Subcutaneous abdominal adipose tissue (tissue), 5 donors: ENCODE results near the gene ATL1.

Experiments
- H3K27ac ChIP-seq: one replicate; pipeline ENCODE4 v1.7.0; 2013; ENCODE audit warnings: low read depth, mild to moderate bottlenecking, inconsistent platforms, low read length, moderate library complexity
- H3K27me3 ChIP-seq, 5 donors: one replicate each; pipeline ENCODE4 v1.7.0; 2013; ENCODE audit warnings: low read length in 5 of 5, inconsistent platforms in 1 of 5; ENCODE audit not compliant: control insufficient read depth in 5 of 5, insufficient read depth in 4 of 5
- H3K36me3 ChIP-seq, 5 donors: one replicate each; pipeline ENCODE4 v1.7.0; 2013; ENCODE audit warnings: low read length in 5 of 5; ENCODE audit not compliant: control insufficient read depth in 5 of 5, insufficient read depth in 5 of 5
- H3K4me1 ChIP-seq, 5 donors: one replicate each; pipeline ENCODE4 v1.7.0; 2013; ENCODE audit warnings: low read length in 5 of 5, mild to moderate bottlenecking in 3 of 5, moderate library complexity in 1 of 5; ENCODE audit not compliant: control insufficient read depth in 5 of 5, insufficient read depth in 5 of 5
- H3K4me3 ChIP-seq, 5 donors: one replicate each; pipeline ENCODE4 v1.7.0; 2013; ENCODE audit warnings: low read length in 5 of 5, low read depth in 1 of 5
- H3K9ac ChIP-seq, 5 donors: one replicate each; pipeline ENCODE4 v1.7.0; 2013; ENCODE audit warnings: low read length in 5 of 5, mild to moderate bottlenecking in 4 of 5, moderate library complexity in 3 of 5
- H3K9me3 ChIP-seq, 5 donors: one replicate each; pipeline ENCODE4 v1.7.0; 2013; ENCODE audit warnings: low read length in 5 of 5; ENCODE audit not compliant: control insufficient read depth in 5 of 5
- donor health status: healthy.
- donor health status: healthy.
- donor health status: healthy.
- donor health status: healthy.
- donor health status: healthy.

The ATL1 gene

DNA sequence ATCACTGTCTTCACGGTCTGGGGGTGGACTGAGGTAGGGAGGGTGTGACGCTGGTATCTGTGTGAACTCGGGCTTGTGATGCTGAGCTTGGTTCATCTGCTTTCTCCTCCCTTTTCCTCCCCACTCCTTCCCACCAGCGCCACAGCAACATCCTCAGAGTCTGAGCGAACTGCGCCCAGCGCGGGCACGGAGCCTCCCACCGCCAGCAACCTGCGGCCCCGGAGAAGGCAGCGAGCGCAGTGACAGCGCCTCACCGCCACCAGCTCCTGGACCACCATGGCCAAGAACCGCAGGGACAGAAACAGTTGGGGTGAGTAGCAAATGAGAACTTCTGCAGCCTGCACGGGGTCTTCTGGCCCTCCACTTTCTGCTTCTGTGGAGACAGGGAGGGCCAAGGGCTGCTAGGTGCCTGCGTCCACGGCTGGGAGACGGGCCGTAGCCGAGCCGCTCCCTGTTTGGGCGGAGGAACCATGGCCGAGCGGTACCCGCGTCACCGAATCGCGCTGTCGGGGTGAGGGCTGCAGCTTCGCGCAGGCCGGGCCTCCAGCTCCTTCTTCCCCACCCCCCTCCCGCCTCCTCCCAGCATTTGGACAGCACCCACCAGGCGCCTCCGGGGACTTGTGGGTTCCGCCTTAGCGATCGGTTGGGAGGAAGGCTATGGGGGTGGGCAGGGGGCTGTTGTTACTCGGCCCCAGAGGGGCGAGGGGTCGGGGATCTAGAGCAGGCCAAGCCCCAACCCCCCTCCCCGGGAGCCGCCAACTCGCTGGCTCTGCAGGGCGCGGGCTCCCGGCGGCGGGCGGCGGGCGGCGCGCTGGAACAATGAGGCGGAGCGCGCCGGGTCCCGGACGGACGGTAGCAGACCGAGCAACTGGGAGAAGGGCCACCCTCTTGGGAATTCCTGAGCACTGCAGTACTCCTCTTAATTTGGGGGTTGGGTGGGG is at the start of gene ATL1:
Gene ATL1, plus strand, starts transcription at position 156 of the 941 bp plus-strand sequence. Its CDS starts 121 bp downstream, at position 277.
- H3K9ac ChIP-seq: peak within 1 kb of the TSS; percentile 60 to 71 (median 62)
- H3K4me1 ChIP-seq: peaks cover 0 to 19% (median 12%) of the 10 kb centered on the region in 5 donors
- no peaks in the 10 kb centered on the region for H3K36me3 ChIP-seq
- no peaks in the 10 kb centered on the region for H3K9me3 ChIP-seq
- H3K4me3 ChIP-seq: peak within 1 kb of the TSS; percentile 77 to 94 (median 93)
- peaks cover 0 to 5% (median 0%) of the 10 kb centered on the region in 5 donors for H3K27me3 ChIP-seq
- peak within 1 kb of the TSS; percentile 77 for H3K27ac ChIP-seq

DNA sequence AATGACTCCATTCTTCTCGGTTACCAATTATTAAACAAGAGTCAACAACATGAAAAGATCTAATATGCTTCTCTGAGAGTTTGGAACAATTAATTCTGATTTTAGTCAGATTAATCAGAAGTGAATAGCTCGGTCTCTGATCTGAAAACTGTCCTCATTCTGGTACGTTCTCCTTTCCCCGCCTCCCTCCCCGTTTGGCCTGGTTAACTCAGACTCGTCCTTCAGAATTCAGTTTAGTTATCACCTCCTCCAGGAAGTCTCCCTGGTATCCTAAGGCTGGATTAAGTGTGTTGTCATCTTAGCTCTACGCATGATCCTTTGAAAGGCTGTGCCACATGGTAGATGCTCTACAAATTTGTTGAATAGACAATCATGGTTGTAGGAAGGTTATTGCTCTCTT is 49.8 kb upstream of the ATL1 start:
- no peak overlapping the region for H3K9ac ChIP-seq

DNA sequence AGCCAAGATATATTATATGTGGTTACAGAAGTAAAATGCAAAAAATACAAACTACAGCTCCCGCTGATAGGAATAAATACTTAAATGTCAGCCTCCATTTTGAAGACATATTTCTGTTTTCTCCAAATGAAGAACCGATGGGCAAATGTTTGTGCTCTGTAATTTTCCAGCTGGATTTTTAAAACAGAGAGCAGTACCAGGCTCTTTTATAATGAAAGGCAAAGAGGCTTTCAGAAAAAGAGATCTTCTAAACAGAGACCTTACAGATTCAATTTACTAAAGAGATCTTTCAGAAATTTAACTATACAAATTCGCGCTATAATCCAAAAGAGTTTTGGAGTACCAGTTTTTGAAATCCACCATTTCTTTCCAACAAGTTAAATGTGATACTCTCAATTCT is 47.5 kb upstream of the ATL1 start:
- Histone ChIP-seq H3K4me3 (no peak overlapping the region), H3K9me3 (no peaks in the 10 kb centered on the region), H3K27ac (no peak overlapping the region), H3K27me3 (no peaks in the 10 kb centered on the region), H3K4me1 (peaks cover 0 to 3% (median 0%) of the 10 kb centered on the region in 5 donors), H3K9ac (no peak overlapping the region), H3K36me3 (no peaks in the 10 kb centered on the region)

More for the DNA sequence above, 49.8 kb upstream of the ATL1 start:
- H3K4me3 ChIP-seq: no peak overlapping the region
- no peaks in the 10 kb centered on the region for H3K9me3 ChIP-seq
- no peaks in the 10 kb centered on the region for H3K36me3 ChIP-seq
- no peaks in the 10 kb centered on the region for H3K27me3 ChIP-seq
- H3K27ac ChIP-seq: no peak overlapping the region
- H3K4me1 ChIP-seq: no peaks in the 10 kb centered on the region

DNA sequence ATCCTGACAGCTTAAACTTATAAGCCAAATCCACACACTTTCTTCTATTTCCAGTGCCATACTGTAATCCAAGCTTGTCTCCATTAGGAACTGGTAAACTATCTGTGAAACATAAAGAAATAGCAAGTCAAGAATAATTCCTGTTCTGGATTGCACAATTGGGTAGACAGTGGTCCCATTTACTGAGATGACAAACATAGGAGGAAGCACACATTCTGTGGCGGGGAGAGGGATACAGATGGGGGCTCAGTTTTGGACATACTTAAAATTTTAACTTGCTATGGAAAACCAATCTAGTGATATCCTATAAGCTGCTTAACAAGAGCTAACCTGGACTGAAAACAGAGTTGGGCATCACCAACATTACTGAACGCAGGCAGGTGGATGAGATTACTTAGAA is 43.9 kb upstream of the ATL1 start:
- H3K4me1 ChIP-seq: peaks cover 0 to 3% (median 0%) of the 10 kb centered on the region in 5 donors
- no peak overlapping the region for H3K4me3 ChIP-seq
- H3K27me3 ChIP-seq: no peaks in the 10 kb centered on the region
- no peaks in the 10 kb centered on the region for H3K9me3 ChIP-seq
- no peak overlapping the region for H3K9ac ChIP-seq
- H3K36me3 ChIP-seq: no peaks in the 10 kb centered on the region
- H3K27ac ChIP-seq: no peak overlapping the region

DNA sequence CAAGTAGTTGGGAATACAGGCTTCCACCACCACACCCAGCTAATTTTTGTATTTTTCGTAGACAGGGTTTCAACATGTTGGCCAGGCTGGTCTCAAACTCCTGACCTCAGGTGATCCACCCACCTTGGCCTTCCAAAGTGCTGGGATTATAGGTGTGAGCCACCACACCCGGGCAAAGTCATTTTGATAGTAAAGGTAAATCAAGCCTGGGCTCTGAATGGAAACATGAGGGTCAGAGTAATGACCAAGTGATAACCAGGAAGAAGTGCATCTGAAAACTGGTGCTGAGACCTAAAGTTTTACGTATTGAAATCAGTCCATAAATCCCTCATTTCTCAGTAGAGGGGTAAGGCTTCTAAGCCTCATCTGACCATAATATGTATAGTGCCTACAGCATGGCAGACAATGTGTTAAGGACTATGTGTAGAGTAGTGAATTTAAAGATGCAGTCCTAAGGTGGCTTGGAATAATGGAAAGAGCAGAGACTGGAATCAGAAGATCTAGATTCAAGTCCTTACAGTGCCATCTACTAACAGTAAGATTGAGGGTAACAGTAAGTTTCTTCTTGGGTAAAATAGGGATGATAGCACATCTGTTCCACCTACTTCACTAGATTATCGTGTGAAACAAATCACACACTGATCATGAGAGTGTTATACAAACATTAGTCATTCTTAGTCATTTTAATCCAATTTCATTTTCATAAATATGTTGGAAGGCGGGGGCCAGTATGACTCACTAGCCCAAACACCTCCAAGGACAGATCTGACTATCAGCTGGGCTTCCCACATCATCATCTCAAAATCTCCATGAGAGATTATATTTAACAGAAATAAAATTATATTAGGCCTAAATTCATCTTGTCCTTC is 38.8 kb upstream of the ATL1 start:
- Histone ChIP-seq H3K27ac (peak overlapping the region; percentile 73), H3K36me3 (no peaks in the 10 kb centered on the region), H3K27me3 (no peaks in the 10 kb centered on the region), H3K4me3 (no peak overlapping the region), H3K9me3 (no peaks in the 10 kb centered on the region), H3K9ac (peak overlapping the region in 1 of 5 donors; percentile 11), H3K4me1 (peaks cover 0 to 11% (median 4%) of the 10 kb centered on the region in 5 donors)

DNA sequence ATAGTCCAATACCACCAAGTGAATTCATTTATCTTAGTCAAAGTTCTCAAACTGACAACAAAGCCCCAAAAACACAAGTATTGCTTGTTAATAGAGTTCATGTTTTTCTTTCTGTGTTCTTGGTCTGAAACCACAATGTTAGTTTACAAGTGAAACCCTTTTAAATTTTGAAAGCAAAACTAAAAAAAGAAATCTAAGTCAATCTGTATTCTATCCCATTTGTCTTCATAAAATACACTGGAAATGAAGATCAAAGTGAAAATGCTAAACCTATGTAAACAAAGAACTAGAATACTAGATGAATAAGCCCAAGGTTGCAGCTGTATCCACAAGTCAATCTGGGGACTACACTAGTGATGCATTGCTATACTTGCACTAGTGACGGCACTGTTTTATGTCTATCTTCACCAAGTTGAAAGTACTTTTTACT is 38.0 kb upstream of the ATL1 start:
- no peaks in the 10 kb centered on the region for H3K9me3 ChIP-seq
- H3K27me3 ChIP-seq: no peaks in the 10 kb centered on the region
- H3K4me3 ChIP-seq: no peak overlapping the region
- no peak overlapping the region for H3K9ac ChIP-seq
- H3K36me3 ChIP-seq: no peaks in the 10 kb centered on the region
- peaks cover 0 to 11% (median 3%) of the 10 kb centered on the region in 5 donors for H3K4me1 ChIP-seq
- peak overlapping the region; percentile 73 for H3K27ac ChIP-seq

DNA sequence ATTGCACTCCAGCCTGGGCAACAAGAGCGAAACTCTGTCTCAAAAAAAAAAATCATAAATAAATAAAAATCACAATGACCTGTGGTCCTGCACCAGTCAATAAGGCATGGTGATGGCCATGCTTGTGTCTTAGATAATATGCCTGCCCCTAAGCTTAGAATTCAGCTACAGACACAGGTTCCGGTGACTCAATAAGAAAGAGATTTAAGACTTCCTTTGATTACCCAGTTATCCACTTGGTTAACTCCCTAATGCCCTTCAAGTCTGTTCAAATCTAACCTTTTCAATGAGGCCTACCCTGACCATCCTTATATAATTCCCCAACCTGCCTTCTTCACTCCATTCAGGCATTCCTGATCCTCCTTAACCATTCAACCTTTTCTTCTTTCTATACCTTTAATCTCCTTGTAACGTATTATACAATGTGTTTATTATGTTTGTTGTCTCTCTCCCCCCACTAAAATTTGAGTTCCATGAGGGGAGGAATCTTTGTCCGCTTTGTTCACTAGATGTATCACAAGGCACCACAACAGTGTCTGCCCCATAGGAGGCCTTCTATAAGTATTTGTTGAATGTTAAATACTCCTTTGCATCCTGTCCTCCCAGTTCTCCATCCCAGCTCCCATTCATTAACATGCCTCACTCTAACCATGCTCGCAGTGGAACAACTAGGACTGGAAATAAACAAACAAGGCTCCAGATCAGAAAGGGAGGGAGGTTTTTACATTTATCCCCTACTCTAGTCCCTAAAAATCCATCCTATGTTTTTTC is 36.5 kb upstream of the ATL1 start:
- peaks cover 0 to 11% (median 3%) of the 10 kb centered on the region in 5 donors for H3K4me1 ChIP-seq
- H3K27me3 ChIP-seq: no peaks in the 10 kb centered on the region
- no peaks in the 10 kb centered on the region for H3K36me3 ChIP-seq
- no peak overlapping the region for H3K4me3 ChIP-seq
- no peak overlapping the region for H3K27ac ChIP-seq
- H3K9ac ChIP-seq: no peak overlapping the region
- no peaks in the 10 kb centered on the region for H3K9me3 ChIP-seq

DNA sequence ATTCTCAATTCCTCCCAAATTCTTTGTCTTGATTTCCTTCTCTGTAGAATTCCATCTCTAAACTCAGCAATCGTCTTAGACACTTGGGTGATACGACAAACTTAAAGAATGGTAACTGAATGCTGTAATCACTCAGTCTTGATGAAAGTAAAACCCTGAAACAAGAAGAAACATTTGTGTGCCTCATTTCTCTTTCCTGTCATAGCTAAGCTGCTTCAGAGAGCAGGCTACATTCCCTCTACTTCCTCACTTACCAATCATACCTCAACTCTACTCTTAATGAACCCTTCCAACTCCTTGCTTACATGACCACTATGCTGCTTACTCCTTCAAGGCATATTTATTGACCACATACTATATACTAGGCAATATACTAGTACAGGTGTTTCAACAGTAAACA is 35.9 kb upstream of the ATL1 start:
- Histone ChIP-seq H3K9me3 (no peaks in the 10 kb centered on the region), H3K27ac (no peak overlapping the region), H3K4me3 (no peak overlapping the region), H3K27me3 (no peaks in the 10 kb centered on the region), H3K4me1 (peaks cover 0 to 13% (median 3%) of the 10 kb centered on the region in 5 donors), H3K36me3 (no peaks in the 10 kb centered on the region), H3K9ac (no peak overlapping the region)

DNA sequence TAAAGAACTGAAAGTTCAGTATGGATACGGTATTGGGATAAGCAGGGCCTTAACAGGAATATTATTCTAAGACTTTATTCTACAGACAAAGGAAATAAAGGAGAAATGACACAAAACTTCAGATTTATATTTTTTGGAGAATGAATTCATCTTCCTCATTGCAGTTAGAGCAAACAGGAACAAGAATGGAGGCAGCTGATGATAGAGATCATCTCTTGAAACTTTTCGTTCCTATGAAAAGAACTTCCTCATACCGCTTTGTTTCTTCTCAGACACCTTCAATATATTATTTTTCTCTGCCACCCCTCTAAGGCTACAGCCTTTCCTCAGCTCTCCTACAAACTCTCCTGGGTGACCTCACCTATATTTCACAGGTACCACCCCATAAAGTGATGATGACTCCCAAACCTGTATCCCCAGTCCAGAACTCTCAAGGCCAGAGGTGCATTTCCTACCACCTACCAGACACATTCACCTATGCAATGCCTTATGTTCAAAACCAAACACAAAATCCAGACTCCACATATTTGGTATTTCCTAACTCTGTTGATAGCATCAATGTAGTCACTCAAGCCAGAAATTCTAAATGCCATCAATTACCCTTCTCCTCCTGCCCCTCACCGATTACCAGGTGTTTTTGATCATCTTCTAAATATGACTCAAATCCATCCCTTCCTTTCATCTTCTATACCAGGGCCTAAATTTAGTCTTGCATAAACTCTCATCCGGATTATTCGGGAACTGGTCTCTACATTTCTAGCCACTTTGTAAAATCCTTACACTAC is 35.0 kb upstream of the ATL1 start:
- H3K9ac ChIP-seq: no peak overlapping the region
- H3K9me3 ChIP-seq: no peaks in the 10 kb centered on the region
- H3K4me1 ChIP-seq: peaks cover 0 to 20% (median 4%) of the 10 kb centered on the region in 5 donors
- no peaks in the 10 kb centered on the region for H3K36me3 ChIP-seq
- H3K4me3 ChIP-seq: no peak overlapping the region
- no peaks in the 10 kb centered on the region for H3K27me3 ChIP-seq
- H3K27ac ChIP-seq: no peak overlapping the region
